Breast epithelium (tissue), 4 donors: Measurements from ENCODE around the gene PTPRCAP. TPM values are rescaled to one million over a fixed set of nuclear protein-coding genes. Genes with fewer than 3 reads are reported as not detected.

Experiments used
- DNase-seq, 2 donors: peaks; one replicate each; pipeline ENCODE4 v3.0.0-alpha.2; 2019; ENCODE audit warnings: low spot score in 2 of 2
- H3K27ac ChIP-seq, 2 donors: fragments of 200-600 bp; sonication (generic) in 1 of 2; one replicate each; pipeline ENCODE4 v1.5.1; 2016 to 2019; ENCODE audit warnings: mild to moderate bottlenecking in 1 of 2
- H3K27me3 ChIP-seq, 2 donors: fragments of 200-600 bp; sonication (generic) in 1 of 2; one replicate each; pipeline versions ENCODE4 v1.5.1 to v1.6.0; 2017 to 2019; ENCODE audit warnings: control low read depth in 1 of 2, mild to moderate bottlenecking in 1 of 2
- H3K36me3 ChIP-seq: fragments of 200-600 bp; one replicate; pipeline ENCODE4 v1.5.1; 2019
- H3K4me1 ChIP-seq, 2 donors: fragments of 200-600 bp; sonication (generic); one replicate each; pipeline ENCODE4 v1.5.1; 2016 to 2019; ENCODE audit warnings: control low read depth in 1 of 2
- H3K4me3 ChIP-seq, 3 donors: fragments of 200-600 bp; sonication (generic); 1 replicate in 2 of 3; 2 replicates in 1 of 3; pipeline ENCODE4 v1.5.1; 2016 to 2019; ENCODE audit warnings: mild to moderate bottlenecking in 3 of 3, moderate library complexity in 2 of 3
- H3K9me3 ChIP-seq, 2 donors: fragments of 200-600 bp; sonication (generic) in 1 of 2; one replicate each; pipeline ENCODE4 v1.5.1; 2016 to 2019; ENCODE audit warnings: control low read depth in 1 of 2
- POLR2A ChIP-seq: fragments of 450-650 bp; IDR thresholded peaks from one replicate; pipeline ENCODE4 v1.6.1; 2016; ENCODE audit warnings: antibody characterized with exemption, mild to moderate bottlenecking, moderate library complexity
- POLR2AphosphoS5 ChIP-seq, 3 donors: sonication (generic); formaldehyde crosslinking; IDR thresholded peaks; one replicate each; pipeline ENCODE4 v1.6.1; 2017; ENCODE audit warnings: antibody characterized with exemption in 3 of 3
- intact Hi-C: fragments of 100-400 bp; cut with DNase I; formaldehyde crosslinking; loops from one replicate; pipeline ENCODE4 v1.15.1; 2023; ENCODE audit warnings: low total_unique reads
- total RNA-seq, 3 donors: library from RNA; depleted of rRNA; stranded (reverse); fragments of >200 nt; gene quantifications; one replicate each; pipeline ENCODE4 v1.1.0, GENCODE V29; 2016
- TF ChIP-seq, protein P1 (sequence below), 3 donors: fragments of 450-650 bp; IDR thresholded peaks; one replicate each; pipeline ENCODE4 v1.5.1; 2016 to 2017; ENCODE audit warnings: antibody characterized with exemption in 3 of 3, mild to moderate bottlenecking in 3 of 3, moderate library complexity in 3 of 3

PTPRCAP gene
- total RNA-seq, 3 donors from 2014 or later = 2.1 to 9.2 (median 8.0) TPM

DNA sequence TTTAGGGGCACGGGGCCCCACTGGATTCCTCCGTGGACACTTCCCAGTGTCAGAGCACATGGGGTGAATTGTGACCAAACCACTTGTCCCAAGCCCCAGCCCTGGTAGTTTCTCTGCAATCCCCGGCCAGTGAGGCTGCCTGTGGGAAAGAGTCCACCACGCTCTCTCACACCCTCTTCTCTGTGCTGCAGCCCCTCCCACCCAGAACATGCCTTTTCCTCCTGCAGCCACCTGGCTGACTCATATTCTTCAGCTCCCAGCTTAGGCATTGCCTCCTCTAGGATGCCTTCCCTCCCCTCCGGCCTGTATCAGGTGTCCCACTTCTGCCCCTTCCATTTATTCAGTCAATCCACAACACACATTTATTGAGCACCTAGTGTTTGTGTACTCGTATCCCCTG lies 14.6 kb downstream of the PTPRCAP start:
- H3K27ac ChIP-seq = no peak overlapping the region

DNA sequence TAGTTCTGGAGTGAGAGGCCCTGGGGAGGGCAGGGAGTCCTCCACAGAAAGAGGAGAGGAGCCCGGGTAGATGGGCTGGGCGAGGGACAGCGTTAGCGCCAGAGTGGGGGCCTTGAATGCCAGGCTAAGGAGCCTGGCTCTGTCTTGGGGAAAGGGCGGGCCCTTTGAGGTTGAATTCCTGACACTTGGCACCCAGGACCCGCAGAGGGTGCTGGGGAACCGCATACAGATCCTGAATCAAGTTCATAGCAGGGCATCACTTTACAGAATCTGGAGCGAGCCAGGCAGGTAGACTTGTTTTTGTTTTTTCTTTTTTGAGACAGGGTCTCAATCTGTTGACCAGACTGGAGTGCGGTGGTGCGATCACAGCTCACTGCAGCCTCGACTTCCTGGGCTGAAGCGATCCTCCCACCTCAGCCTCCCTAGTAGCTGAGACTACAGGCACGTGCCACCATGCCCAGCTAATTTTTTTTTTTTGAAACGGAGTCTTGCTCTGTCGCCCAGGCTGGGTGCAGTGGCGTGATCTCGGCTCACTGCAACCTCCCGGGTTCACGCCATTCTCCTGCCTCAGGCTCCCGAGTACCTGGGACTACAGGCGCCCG lies 16.0 kb downstream of the PTPRCAP start:
- peak overlapping the region; percentile 53 to 86 (median 77) for H3K4me3 ChIP-seq
- H3K9me3 ChIP-seq = no peaks in the 10 kb centered on the region
- peaks cover 7 to 10% of the 10 kb centered on the region in 2 donors for H3K4me1 ChIP-seq
- DNase-seq = no peak
- H3K27me3 ChIP-seq = no peaks in the 10 kb centered on the region
- H3K27ac ChIP-seq = peak overlapping the region; percentile 90 to 94
- intact Hi-C loops = no loop called here
- no peaks in the 10 kb centered on the region for H3K36me3 ChIP-seq
- TF ChIP-seq, protein P1, sequence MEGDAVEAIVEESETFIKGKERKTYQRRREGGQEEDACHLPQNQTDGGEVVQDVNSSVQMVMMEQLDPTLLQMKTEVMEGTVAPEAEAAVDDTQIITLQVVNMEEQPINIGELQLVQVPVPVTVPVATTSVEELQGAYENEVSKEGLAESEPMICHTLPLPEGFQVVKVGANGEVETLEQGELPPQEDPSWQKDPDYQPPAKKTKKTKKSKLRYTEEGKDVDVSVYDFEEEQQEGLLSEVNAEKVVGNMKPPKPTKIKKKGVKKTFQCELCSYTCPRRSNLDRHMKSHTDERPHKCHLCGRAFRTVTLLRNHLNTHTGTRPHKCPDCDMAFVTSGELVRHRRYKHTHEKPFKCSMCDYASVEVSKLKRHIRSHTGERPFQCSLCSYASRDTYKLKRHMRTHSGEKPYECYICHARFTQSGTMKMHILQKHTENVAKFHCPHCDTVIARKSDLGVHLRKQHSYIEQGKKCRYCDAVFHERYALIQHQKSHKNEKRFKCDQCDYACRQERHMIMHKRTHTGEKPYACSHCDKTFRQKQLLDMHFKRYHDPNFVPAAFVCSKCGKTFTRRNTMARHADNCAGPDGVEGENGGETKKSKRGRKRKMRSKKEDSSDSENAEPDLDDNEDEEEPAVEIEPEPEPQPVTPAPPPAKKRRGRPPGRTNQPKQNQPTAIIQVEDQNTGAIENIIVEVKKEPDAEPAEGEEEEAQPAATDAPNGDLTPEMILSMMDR (IDR thresholded peaks at IDR 0.05) = no peak
- no peak for TF ChIP-seq POLR2AphosphoS5 (IDR thresholded peaks at IDR 0.05)
- no peak for TF ChIP-seq POLR2A

More for the DNA sequence above, 14.6 kb downstream of the PTPRCAP start:
- H3K4me3 ChIP-seq = no peak overlapping the region
- H3K9me3 ChIP-seq = no peaks in the 10 kb centered on the region
- TF ChIP-seq, protein P1 (IDR thresholded peaks at IDR 0.05) = no peak
- no peak for TF ChIP-seq POLR2A
- no peak for TF ChIP-seq POLR2AphosphoS5 (IDR thresholded peaks at IDR 0.05)
- no peaks in the 10 kb centered on the region for H3K36me3 ChIP-seq
- peaks cover 7 to 14% of the 10 kb centered on the region in 2 donors for H3K4me1 ChIP-seq
- DNase-seq = no peak
- intact Hi-C loops = no loop called here
- no peaks in the 10 kb centered on the region for H3K27me3 ChIP-seq

DNA sequence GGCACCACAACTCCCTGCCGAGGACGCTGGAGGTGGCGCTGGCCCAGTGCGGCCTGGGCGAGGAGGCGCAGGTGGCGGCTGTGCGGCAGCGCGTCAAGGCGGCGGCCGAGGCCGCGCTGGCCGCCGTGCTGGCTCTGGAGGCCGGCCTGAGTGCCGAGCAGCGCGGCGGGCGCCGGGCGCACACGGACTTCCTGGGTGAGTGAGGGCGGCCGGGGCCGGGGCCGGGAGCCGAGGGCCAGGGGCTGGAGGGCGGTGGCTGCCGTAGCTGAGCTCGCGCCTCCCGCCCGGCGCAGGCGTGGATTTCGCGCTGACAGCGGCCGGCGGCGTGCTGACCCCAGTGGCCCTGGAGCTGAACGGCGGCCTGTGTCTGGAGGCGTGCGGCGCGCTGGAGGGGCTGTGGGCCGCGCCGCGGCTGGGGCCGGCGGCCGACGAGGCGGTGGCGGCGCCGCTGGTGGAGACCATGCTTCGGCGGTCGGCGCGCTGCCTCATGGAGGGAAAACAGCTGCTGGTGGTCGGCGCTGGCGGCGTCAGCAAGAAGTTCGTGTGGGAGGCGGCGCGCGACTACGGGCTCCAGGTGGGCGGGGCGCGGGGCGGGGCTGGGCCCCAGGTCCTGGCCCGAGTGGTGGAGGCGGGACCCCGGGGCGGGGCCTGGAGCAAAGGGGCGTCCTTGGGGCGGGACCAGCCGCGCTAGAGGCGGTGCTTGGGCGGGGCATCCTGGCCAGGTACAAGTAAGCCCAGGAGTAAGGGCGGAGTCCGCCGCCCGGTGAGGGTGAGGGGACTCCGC lies 16.6 kb downstream of the PTPRCAP start:
- H3K9me3 ChIP-seq = no peaks in the 10 kb centered on the region
- H3K4me3 ChIP-seq = peak overlapping the region; percentile 53 to 86 (median 77)
- peak in 2 of 3 donors; percentile 19 to 28 for TF ChIP-seq POLR2AphosphoS5 (IDR thresholded peaks at IDR 0.05)
- TF ChIP-seq, protein P1 (IDR thresholded peaks at IDR 0.05) = peak in 1 of 3 donors; percentile 18
- TF ChIP-seq POLR2A = no peak
- no peaks in the 10 kb centered on the region for H3K27me3 ChIP-seq
- no peaks in the 10 kb centered on the region for H3K36me3 ChIP-seq
- H3K4me1 ChIP-seq = peaks cover 10 to 11% of the 10 kb centered on the region in 2 donors
- intact Hi-C loops = no loop called here
- H3K27ac ChIP-seq = peak overlapping the region; percentile 90 to 94
- peak; percentile 96 to 99 for DNase-seq

DNA sequence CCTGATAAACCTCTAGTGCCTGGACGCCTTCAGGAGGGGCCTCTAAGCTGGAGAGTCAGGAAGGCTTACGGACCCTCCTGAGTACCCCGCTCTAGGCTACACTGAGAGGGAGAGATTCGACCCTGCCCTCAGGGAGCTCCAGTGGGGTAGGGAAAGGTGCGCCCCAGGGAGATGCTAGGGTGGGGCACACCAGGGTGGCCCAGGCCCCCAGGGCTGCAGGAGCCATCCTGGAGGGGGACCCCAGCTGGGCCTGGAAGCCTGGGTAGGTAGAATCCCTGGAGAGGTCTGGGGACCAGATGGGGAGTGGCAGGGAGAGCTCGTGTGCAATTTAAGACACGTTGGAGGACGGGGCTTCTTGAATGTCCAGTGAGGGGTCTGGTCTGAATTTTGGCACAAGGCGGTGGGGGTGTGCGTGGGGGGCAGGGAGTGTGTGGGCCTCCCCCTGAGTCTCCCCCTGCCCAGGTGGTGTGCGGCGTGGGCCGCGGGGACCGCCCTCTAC lies 17.3 kb downstream of the PTPRCAP start:
- DNase-seq = no peak
- TF ChIP-seq POLR2AphosphoS5 (IDR thresholded peaks at IDR 0.05) = no peak
- TF ChIP-seq POLR2A = no peak
- Histone ChIP-seq H3K9me3 (no peaks in the 10 kb centered on the region), H3K36me3 (no peaks in the 10 kb centered on the region), H3K27me3 (no peaks in the 10 kb centered on the region), H3K27ac (peak overlapping the region; percentile 90 to 94), H3K4me3 (peak overlapping the region; percentile 53 to 86 (median 77)), H3K4me1 (peaks cover 10 to 13% of the 10 kb centered on the region in 2 donors)
- intact Hi-C loops = no loop called here

DNA sequence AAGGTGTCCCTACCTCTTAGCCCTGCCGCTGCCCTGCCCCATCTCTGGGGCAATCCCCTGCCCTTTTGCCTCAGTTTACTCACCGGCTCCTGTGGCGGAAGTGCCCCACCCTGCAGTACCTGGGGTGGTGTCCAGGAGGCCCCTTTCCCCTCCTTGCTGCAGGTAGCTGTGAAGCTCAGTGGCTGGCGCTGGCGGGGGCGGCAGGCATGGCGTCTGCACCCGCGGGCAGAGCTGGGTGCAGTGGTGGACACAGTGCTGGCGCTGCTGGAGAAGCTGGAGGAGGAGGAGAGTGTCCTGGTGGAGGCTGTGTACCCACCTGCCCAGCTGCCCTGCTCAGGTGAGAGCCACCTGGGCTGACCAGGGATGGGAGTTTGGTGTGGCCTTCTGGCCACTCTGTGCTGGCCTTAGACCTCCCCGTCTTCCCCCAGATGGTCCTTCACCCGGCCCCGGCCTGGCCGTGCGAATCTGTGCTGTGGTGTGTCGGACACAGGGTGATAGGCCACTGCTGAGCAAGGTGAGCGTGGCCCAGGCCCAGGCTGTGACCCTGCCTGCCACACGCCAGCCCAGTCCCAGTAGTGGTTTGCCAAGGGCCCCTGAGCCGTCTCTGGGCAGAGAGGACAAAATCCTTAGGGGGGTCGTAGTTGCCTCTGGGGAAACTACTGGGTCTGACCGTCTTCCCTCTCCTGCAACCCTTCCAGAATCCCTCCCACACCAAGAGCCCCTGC lies 18.0 kb downstream of the PTPRCAP start:
- no peak overlapping the region for H3K4me3 ChIP-seq
- TF ChIP-seq POLR2A (no peak), POLR2AphosphoS5 (IDR thresholded peaks at IDR 0.05) (no peak)
- TF ChIP-seq, protein P1 (IDR thresholded peaks at IDR 0.05) = no peak
- intact Hi-C loops = no loop called here
- DNase-seq = no peak
- H3K4me1 ChIP-seq = peaks cover 10 to 13% of the 10 kb centered on the region in 2 donors
- peak overlapping the region; percentile 68 to 94 for H3K27ac ChIP-seq
- no peaks in the 10 kb centered on the region for H3K36me3 ChIP-seq
- H3K27me3 ChIP-seq = no peaks in the 10 kb centered on the region
- H3K9me3 ChIP-seq = no peaks in the 10 kb centered on the region
